ENCODE measurements around the gene TMEFF1. TPM values are rescaled to one million over a fixed set of nuclear protein-coding genes. Genes with fewer than 3 reads are reported as not detected.

Gene TMEFF1
- total RNA-seq, 2 donors from 2014 or later: 0.37 TPM; not detected in 1

- Histone ChIP-seq H3K9me3 (no peaks in the 10 kb centered on the region), H3K36me3 (no peaks in the 10 kb centered on the region), H3K27ac (no peak overlapping the region), H3K27me3 (no peaks in the 10 kb centered on the region), H3K4me3 (no peak overlapping the region), H3K4me1 (no peaks in the 10 kb centered on the region)
- DNase-seq (ENCODE audit: low spot score): no peak
- TF ChIP-seq, protein P1, sequence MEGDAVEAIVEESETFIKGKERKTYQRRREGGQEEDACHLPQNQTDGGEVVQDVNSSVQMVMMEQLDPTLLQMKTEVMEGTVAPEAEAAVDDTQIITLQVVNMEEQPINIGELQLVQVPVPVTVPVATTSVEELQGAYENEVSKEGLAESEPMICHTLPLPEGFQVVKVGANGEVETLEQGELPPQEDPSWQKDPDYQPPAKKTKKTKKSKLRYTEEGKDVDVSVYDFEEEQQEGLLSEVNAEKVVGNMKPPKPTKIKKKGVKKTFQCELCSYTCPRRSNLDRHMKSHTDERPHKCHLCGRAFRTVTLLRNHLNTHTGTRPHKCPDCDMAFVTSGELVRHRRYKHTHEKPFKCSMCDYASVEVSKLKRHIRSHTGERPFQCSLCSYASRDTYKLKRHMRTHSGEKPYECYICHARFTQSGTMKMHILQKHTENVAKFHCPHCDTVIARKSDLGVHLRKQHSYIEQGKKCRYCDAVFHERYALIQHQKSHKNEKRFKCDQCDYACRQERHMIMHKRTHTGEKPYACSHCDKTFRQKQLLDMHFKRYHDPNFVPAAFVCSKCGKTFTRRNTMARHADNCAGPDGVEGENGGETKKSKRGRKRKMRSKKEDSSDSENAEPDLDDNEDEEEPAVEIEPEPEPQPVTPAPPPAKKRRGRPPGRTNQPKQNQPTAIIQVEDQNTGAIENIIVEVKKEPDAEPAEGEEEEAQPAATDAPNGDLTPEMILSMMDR (IDR thresholded peaks at IDR 0.05): no peak
These were observed 82.5 kb downstream of the TMEFF1 start for GRCh38 chr9:100555471-100555870.

DNA sequence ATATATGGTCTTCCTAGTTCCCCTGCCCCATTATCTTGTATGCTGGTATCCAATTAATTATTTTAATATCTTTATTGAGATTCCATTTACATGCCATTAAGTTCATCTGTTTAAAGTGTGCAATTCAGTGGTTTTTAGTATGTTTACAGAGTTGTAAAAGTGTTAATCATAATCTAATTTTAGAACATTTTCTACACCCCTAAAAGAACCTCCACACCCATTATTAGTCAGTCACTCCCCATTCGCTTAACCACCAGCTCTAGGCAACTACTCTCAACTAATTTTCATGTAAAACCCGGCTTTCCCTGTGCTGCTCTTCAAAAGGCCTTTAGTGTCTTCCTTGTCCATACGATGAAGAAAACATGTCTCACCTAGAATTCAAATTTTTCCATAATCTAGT lies 84.1 kb downstream of the TMEFF1 start:
- DNase-seq (ENCODE audit: low spot score): no peak
- no peak overlapping the region for H3K4me3 ChIP-seq
- TF ChIP-seq, protein P1 (IDR thresholded peaks at IDR 0.05): no peak
- no peaks in the 10 kb centered on the region for H3K9me3 ChIP-seq
- H3K4me1 ChIP-seq: no peaks in the 10 kb centered on the region
- no peaks in the 10 kb centered on the region for H3K36me3 ChIP-seq
- H3K27me3 ChIP-seq: no peaks in the 10 kb centered on the region
- no peak overlapping the region for H3K27ac ChIP-seq

DNA sequence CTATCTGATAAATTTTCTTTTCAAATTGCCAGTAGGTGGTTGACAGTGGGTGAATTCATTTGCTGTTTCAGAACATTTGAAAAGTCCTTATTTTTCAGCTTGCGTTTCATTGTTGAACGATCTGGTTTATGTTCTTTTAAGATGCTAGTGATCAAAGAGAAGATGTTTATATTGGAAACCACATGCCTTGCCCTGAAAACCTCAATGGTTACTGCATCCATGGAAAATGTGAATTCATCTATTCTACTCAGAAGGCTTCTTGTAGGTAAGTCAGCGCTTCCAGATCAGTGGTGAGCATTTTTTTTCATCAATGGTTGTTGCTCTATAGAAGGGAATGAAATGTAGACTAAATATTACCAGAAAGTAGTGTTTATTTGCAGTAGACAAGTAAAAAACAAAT lies 88.3 kb downstream of the TMEFF1 start:
- Histone ChIP-seq H3K4me1 (no peaks in the 10 kb centered on the region), H3K36me3 (no peaks in the 10 kb centered on the region), H3K27ac (no peak overlapping the region), H3K4me3 (no peak overlapping the region), H3K27me3 (no peaks in the 10 kb centered on the region), H3K9me3 (no peaks in the 10 kb centered on the region)
- no peak for DNase-seq (ENCODE audit: low spot score)
- TF ChIP-seq, protein P1 (IDR thresholded peaks at IDR 0.05): no peak

DNA sequence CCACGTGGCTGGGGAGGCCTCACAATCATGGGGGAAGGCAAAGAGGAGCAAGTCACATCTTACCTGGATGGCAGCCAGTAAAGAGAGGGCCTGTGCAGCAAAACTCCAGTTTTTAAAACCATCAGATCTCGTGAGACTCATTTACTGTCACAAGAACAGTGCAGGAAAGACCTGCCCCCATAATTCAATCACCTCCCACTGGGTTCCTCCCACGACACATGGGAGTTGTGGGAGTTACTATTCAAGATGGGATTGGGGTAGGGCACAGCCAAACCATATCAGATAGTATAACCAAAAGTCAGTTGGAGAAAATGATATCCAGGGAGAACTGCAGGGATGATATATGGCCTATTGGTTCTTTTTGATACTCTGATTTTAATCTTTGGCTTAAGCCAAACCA lies 94.9 kb downstream of the TMEFF1 start:
- no peaks in the 10 kb centered on the region for H3K4me1 ChIP-seq
- no peaks in the 10 kb centered on the region for H3K27me3 ChIP-seq
- H3K9me3 ChIP-seq: no peaks in the 10 kb centered on the region
- no peak for DNase-seq (ENCODE audit: low spot score)
- H3K27ac ChIP-seq: no peak overlapping the region
- H3K4me3 ChIP-seq: no peak overlapping the region
- TF ChIP-seq, protein P1 (IDR thresholded peaks at IDR 0.05): no peak
- no peaks in the 10 kb centered on the region for H3K36me3 ChIP-seq

- H3K27ac ChIP-seq: no peak overlapping the region
- H3K9me3 ChIP-seq: no peaks in the 10 kb centered on the region
- H3K27me3 ChIP-seq: no peaks in the 10 kb centered on the region
- H3K36me3 ChIP-seq: no peaks in the 10 kb centered on the region
- DNase-seq (ENCODE audit: low spot score): no peak
- H3K4me3 ChIP-seq: no peak overlapping the region
- TF ChIP-seq, protein P1 (IDR thresholded peaks at IDR 0.05): no peak
- no peaks in the 10 kb centered on the region for H3K4me1 ChIP-seq
These were observed 100.8 kb downstream of the TMEFF1 start for GRCh38 chr9:100573655-100574260.

DNA sequence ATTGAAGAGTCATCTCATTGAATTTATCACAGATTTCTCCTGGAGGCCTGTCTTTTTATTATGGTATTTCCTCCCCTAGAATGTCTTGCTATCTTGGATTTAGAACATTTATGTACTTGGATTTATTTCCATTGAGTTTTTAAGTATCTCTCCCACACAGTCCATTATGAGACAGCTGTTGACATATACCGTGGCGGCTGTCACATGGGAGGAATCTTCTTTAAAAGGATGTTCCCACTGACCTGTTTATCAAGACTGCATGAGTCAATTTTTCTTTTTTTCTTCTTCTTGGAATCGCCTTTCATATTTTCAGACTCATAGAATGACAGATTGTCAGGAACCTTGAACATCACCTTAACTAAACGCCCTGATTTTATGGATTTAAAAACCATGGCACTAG lies 102.1 kb downstream of the TMEFF1 start:
- H3K36me3 ChIP-seq: no peaks in the 10 kb centered on the region
- no peak overlapping the region for H3K4me3 ChIP-seq
- TF ChIP-seq, protein P1 (IDR thresholded peaks at IDR 0.05): no peak
- H3K4me1 ChIP-seq: no peaks in the 10 kb centered on the region
- H3K9me3 ChIP-seq: no peaks in the 10 kb centered on the region
- H3K27me3 ChIP-seq: no peaks in the 10 kb centered on the region
- DNase-seq (ENCODE audit: low spot score): no peak
- H3K27ac ChIP-seq: no peak overlapping the region

Measured in right atrium auricular region (tissue), 2 donors.